ENCODE data around the gene MOV10L1.

GRCh38 chr22:50145721-50146438 lies 56.1 kb downstream of the MOV10L1 start:
- TF ChIP-seq CTCF (conservative IDR thresholded peaks at IDR 0.05; ENCODE audit: low read depth, low read length) (no peak), EZH2 (IDR thresholded peaks at IDR 0.05; ENCODE audit: low read length, unreplicated experiment) (no peak)
